ENCODE measurements around the gene PANK2.

DNA sequence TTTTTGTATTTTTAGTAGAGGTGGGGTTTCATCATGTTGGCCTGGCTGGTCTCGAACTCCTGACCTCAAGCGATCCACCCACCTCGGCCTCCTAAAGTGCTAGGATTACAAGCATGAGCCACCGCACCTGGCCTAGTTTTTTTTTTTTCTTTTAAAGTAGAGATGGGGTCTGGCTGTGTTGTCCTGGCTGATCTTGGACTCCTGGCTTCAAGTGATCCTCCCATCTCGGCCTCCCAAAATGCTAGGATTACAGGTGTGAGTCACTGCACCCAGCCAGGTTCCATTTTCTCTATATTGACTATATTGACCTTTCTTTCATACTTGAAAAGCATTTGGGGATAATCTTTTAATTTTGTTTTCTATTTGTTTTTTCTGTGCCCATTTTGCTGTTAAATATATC, 13.3 kb downstream of the PANK2 start:
- TF ChIP-seq POLR2A (IDR thresholded peaks at IDR 0.05) = no peak
- TF ChIP-seq, protein P1, sequence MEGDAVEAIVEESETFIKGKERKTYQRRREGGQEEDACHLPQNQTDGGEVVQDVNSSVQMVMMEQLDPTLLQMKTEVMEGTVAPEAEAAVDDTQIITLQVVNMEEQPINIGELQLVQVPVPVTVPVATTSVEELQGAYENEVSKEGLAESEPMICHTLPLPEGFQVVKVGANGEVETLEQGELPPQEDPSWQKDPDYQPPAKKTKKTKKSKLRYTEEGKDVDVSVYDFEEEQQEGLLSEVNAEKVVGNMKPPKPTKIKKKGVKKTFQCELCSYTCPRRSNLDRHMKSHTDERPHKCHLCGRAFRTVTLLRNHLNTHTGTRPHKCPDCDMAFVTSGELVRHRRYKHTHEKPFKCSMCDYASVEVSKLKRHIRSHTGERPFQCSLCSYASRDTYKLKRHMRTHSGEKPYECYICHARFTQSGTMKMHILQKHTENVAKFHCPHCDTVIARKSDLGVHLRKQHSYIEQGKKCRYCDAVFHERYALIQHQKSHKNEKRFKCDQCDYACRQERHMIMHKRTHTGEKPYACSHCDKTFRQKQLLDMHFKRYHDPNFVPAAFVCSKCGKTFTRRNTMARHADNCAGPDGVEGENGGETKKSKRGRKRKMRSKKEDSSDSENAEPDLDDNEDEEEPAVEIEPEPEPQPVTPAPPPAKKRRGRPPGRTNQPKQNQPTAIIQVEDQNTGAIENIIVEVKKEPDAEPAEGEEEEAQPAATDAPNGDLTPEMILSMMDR (IDR thresholded peaks at IDR 0.05) = no peak

All from testis (tissue), 2 donors.